Left colon (tissue), 2 donors: ENCODE results near the gene BLNK. TPM values are rescaled to one million over a fixed set of nuclear protein-coding genes. Genes with fewer than 3 reads are reported as not detected.

Experiments used
- ATAC-seq: fragments of 200-7000 bp; cut with Tn5 transposase; one replicate; pipeline ENCODE4 v1.9.1; 2020; ENCODE audit warnings: mild to moderate bottlenecking, moderate library complexity
- DNase-seq, 2 donors: peaks; one replicate each; pipeline ENCODE4 v3.0.0-alpha.2; 2020
- intact Hi-C, 2 donors: fragments of 100-400 bp; cut with DNase I in 1 of 2; cut with micrococcal nuclease in 1 of 2; formaldehyde crosslinking; loops; one replicate each; pipeline versions ENCODE4 v1.11.2 to v1.14.0; 2022; cut with DNase I, micrococcal nuclease
- total RNA-seq, 2 donors: library from RNA; stranded (reverse); fragmentation: NEBNext Ultra II Directional; extraction: Animal tissue kit (Norgen Biotek cat#: 25700); gene quantifications; one replicate each; pipeline ENCODE4 v1.2.1, GENCODE V29; 2021
- donor health status: DM: no; HTN: no; CAD: no.
- donor health status: DM: yes; HTN: yes; CAD: no.

BLNK gene
- total RNA-seq, 2 donors from 2014 or later, result 22.1 to 24.9 TPM

DNA sequence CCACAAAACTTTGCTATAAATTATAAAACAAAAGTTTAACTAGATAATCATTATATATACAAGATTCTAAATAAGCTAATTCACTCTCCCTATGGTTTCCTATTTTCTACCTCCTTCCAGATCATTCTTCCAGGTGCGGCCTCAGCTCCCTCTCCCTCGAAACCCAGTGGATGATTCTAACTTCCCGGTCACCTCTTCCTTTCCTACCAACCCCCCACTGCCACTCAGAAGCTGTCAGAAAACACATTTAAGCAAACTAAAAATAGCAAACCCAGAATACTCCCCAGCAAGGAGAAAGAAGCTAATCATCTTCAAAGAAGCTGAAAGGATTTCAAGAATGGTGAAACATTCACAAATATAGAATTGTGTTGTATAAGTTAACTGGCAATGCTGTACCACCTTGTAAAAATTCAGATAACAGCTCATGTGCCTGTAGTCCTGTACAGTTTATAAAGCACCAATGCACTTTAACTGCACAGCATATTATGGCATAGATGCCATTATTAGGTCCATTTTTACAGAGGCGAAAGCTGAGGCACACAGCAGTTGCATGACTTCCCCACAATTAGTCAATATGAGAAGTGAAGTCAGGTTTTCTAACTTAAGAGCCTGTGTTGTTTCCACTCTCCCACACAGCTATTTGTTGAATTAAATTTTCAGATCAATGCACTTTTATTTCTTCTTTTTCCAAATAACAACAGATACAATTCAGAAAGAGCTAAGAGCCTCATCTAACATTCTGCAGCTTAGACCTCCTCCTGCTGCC is 19.2 kb upstream of the BLNK start:
- intact Hi-C loops, result loop anchor here (5.0 to 10.0 kb wide), 3 partner anchors 56 to 273 kb away; no protein-coding TSS in a partner anchor
- DNase-seq (no peak), ATAC-seq (no peak)

GRCh38 chr10:96289218-96289910 is 18.0 kb upstream of the BLNK start:
- no peak for ATAC-seq
- no peak for DNase-seq
- intact Hi-C loops, result no loop called here

- DNase-seq, result no peak
- intact Hi-C loops, result no loop called here
- ATAC-seq, result peak; percentile 47
These were observed 16.8 kb upstream of the BLNK start for GRCh38 chr10:96288151-96288621.

GRCh38 chr10:96287392-96288105 is 16.2 kb upstream of the BLNK start:
- DNase-seq (peak in 1 of 2 donors; percentile 41), ATAC-seq (peak; percentile 89)
- intact Hi-C loops, result no loop called here

- intact Hi-C loops, result no loop called here
- DNase-seq, result peak in 1 of 2 donors; percentile 65
- ATAC-seq, result peak; percentile 51
These were observed 14.0 kb upstream of the BLNK start for GRCh38 chr10:96285331-96285752.

DNA sequence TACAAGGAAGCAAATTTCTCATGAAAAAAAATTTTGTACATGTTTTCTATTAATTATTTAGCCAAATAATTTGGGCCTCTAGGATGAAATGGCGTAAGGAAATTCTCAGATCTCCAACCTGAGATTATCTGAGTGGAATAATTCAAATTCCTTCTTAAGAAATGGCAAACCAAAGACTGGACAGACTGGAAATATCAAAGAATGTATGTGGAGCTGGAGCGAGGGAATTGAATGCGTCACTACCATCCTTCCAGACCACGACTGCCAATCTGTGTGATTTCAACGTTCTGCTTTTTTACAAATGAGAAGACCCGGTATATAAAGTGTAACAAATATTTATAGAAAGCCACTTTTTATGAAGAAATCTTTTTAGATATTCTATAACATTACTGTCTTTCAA is 12.4 kb upstream of the BLNK start:
- no peak for ATAC-seq
- intact Hi-C loops, result no loop called here

DNA sequence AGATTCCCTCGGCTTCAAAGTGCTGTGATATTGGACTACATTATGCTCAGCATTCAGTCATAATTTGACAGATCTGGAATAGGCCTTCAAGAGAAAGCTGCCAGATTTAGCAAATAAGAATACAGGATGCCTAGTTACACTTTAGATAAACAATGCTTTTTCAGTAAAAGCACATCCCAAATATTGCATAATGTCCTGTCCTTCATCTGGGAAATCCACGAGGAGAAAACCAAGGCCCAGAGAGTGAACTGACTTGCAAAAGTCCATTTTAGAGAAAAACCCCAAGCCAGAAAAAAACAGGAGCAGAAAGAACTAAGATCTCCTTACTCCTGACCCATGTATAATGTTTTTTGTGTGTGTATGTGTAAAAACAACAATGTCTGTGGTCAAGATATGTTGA is 12.0 kb upstream of the BLNK start:
- DNase-seq, result no peak
- intact Hi-C loops, result no loop called here
- no peak for ATAC-seq

More for the DNA sequence above, 12.4 kb upstream of the BLNK start:
- no peak for DNase-seq

GRCh38 chr10:96281444-96282029 is 10.2 kb upstream of the BLNK start:
- ATAC-seq (no peak), DNase-seq (no peak)
- intact Hi-C loops, result no loop called here

DNA sequence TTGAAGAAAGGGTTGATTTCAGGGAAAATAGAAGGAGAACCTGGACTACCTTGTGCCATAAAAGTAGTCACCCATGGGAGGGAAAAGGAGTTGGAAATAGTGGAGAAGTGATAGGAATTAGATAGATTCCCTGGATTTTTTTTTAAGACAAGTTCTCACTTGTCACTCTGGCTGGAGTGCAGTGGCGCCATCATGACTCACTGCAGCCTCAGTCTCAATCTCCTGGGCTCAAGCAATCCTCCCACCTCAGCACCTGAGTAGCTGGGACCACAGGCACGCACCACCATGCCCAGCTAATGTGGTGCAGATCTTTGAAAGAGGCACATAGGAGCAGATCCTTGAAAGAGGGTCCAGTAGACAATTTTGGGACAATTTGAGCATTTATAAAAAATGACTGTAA is 9.5 kb upstream of the BLNK start:
- ATAC-seq (no peak), DNase-seq (no peak)
- intact Hi-C loops, result no loop called here

- ATAC-seq (peak; percentile 27), DNase-seq (no peak)
- intact Hi-C loops, result no loop called here
These were observed 7.8 kb upstream of the BLNK start for GRCh38 chr10:96279191-96279641.

DNA sequence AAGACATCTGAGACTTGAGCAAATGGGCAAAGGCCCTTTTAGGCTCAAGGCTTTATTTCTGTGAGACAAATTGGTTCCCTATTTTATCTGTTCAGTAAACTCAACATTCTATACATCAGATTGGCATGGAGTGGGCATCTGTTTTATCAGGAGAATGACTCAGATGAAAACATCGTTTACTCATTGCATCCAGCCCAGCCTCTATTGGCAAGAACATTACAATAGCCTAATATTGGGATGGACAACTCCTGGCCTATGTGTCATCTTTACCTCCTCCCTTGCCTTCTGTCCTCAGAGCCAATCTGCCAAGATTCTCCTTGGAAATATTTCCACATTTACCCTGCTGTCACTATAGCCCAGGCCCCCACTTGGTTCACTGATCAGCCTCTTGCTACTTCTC is 5.5 kb upstream of the BLNK start:
- intact Hi-C loops, result no loop called here
- DNase-seq (no peak), ATAC-seq (no peak)

DNA sequence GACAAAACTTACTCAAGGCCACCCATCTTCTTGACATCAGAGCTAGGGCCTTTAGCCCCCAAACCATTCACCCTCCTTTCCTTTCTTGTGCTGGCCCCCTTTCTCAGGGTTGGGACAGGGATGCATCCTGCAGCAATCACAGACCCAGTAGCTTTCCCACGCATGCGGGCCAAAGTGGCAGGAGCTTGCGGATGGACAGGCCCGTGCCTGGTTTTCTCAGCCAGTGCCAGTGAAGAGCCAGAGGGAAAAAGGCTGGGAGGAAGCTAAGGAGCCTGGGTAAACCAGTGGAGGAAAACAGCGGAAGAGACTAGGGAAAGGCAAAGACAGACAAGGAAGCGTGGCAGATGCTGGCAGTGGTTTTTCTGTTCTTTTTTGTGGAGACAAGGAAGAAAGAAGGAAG is 5.1 kb upstream of the BLNK start:
- ATAC-seq, result no peak
- intact Hi-C loops, result no loop called here
- DNase-seq, result no peak

DNA sequence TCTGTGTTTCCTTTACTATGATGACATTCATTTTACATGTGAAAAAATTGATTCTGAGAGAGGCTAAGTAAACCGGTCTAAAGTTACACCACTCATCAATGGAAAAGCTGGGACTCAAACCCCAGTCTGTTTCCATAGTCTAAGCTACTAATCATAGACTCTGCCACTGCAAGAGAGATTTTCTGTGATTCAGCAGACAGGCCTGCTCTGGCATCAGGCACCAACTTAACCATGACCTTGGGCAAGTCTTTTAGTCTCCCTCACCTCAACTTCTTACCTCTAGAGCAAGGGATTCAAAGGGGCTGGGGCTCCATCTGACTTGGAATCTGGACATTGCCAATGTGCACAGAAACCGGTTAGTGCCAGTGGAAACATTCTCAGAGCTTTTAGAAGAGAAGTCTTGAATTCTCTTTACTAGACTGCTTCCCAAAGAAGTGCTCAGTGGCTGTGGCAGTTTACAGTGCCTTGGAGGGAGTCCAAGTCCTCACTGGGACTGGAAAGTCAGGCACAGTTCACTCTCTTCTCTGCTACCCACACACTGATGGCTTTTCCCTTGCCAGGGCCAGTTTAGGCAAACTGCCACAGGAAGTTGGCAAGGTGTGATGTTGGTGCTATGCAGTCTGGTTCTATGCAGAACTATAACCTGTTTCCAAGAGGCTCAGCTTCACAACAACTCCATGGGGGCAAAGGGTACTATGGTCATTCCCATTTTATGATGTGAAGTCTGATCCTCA is 4.5 kb upstream of the BLNK start:
- intact Hi-C loops, result no loop called here
- DNase-seq, result peak; percentile 69 to 76
- ATAC-seq, result peak; percentile 65

DNA sequence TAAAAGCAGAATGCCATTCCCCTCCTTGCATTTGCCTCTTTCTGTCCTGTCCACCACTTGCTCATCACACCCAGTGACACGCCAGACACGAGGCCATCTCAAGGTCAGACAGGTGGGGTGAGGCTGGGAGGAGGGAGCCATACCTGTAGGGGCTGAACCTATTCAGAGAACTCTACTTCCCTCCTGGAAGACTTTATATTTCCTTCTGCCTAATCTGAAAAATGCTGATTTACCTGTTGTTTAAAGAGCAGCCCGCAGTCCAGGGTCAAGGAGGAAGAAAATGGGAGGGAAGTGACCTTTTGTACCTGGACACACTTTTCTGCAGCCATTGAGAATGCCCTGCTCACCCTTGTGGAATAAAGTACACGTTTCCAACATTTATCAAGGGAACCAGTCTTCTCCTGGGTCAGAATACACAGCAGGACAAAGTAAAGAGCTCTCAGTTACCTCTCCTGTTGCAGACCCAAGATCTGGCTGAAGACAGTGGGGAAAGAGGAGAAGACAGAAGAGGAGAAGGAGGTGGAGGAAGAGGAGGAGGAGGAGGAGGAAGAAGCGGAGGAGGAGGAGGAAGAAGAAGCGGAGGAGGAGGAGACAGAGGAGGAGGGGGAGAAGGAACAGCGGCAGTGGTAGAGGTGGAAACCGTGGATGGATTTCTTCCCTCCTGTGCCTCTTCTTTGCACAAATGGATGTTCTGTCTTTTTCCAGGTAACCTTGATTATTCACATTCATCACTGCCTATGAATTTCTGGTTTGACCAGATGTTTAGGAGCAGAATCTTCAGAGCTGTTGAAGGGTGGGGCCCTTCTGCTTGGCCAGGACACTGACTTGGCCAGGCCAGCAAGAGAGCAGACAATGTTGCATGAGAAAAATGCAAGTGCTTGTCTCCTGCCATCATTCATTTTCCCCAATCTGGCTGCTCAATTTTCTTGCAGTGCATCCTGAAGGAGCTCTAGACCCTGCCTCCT is 1.2 kb upstream of the BLNK start:
- intact Hi-C loops, result no loop called here
- ATAC-seq, result peak; percentile 39
- peak in 1 of 2 donors; percentile 48 for DNase-seq

GRCh38 chr10:96270571-96270970 is 798 bp downstream of the BLNK start:
- intact Hi-C loops, result no loop called here
- no peak for ATAC-seq
- no peak for DNase-seq

GRCh38 chr10:96269438-96270300 is 1.7 kb downstream of the BLNK start:
- peak; percentile 48 to 62 for DNase-seq
- intact Hi-C loops, result no loop called here
- ATAC-seq, result peak; percentile 62
